A549 (cell line): Measurements from ENCODE around the gene ZNF423. TPM values are rescaled to one million over a fixed set of nuclear protein-coding genes. Genes with fewer than 3 reads are reported as not detected.

Source experiments
- ATAC-seq, 2 experiments: fragments of 200-7000 bp in 1 of 2; fragments of >200 bp in 1 of 2; cut with Nextera tagmentation in 1 of 2; cut with Tn5 transposase in 1 of 2; 3 replicates each; pipeline versions ENCODE4 v1.8.0 to v1.9.1; 2018 to 2020; ENCODE audit warnings: mild to moderate bottlenecking in 1 of 2, moderate library complexity in 1 of 2
- CTCF ChIA-PET: fragments of 300-600 bp; sonication (Branson Sonifier 250); formaldehyde crosslinking; extraction: SDS; loops from one replicate; lab custom pipeline; 2021; ENCODE audit warnings: antibody characterized with exemption, inconsistent platforms; lab: Yijun Ruan, JAX
- POLR2A ChIA-PET: fragments of 350-600 bp; formaldehyde crosslinking; extraction: SDS; loops from one replicate; lab custom pipeline; 2021; ENCODE audit warnings: antibody characterized with exemption, inconsistent platforms; lab: Yijun Ruan, JAX
- DNase-seq, 2 experiments: peaks; one replicate each; pipeline versions ENCODE4 v3.0.0 to v3.0.0-alpha.2; 2011 to 2016; ENCODE audit warnings: low read depth in 1 of 2, low spot score in 1 of 2
- FAIRE-seq: peaks from 2 replicates; lab custom pipeline; 2011; peaks lifted over from hg19 to GRCh38; lab: Jason Lieb, UNC
- H3K27ac ChIP-seq, 2 experiments: fragments of >200 bp; sonication (Bioruptor Twin); formaldehyde crosslinking; 3 replicates each; pipeline ENCODE4 v1.5.1; 2016 to 2017
- H3K4me1 ChIP-seq: fragments of >200 bp; sonication (Bioruptor Twin); formaldehyde crosslinking; 3 replicates; pipeline ENCODE4 v1.6.1; 2016
- H3K4me2 ChIP-seq: fragments of >200 bp; sonication (Bioruptor Twin); formaldehyde crosslinking; 3 replicates; pipeline ENCODE4 v1.6.1; 2016
- H3K4me3 ChIP-seq: fragments of >200 bp; sonication (Bioruptor Twin); formaldehyde crosslinking; 3 replicates; pipeline ENCODE4 v1.5.1; 2016
- H3K9me3 ChIP-seq: fragments of >200 bp; sonication (Bioruptor Twin); formaldehyde crosslinking; 3 replicates; pipeline ENCODE4 v1.6.1; 2016
- BHLHE40 ChIP-seq: IDR thresholded peaks from 2 replicates; pipeline ENCODE4 v1.6.1; 2012; ENCODE audit warnings: low read depth, low read length, inconsistent platforms
- CBX2 ChIP-seq: fragments of 200-600 bp; sonication (generic); IDR thresholded peaks from 2 replicates; pipeline ENCODE4 v1.6.1; 2016; ENCODE audit warnings: low read depth, mild to moderate bottlenecking, borderline replicate concordance
- CBX8 ChIP-seq: fragments of 200-600 bp; sonication (generic); IDR thresholded peaks from 2 replicates; pipeline ENCODE4 v1.6.1; 2016
- CEBPB ChIP-seq, 2 experiments: fragments of >200 bp in 1 of 2; sonication (Bioruptor Twin) in 1 of 2; formaldehyde crosslinking in 1 of 2; IDR thresholded peaks; 2 replicates each; pipeline ENCODE4 v1.6.1; 2012 to 2016
- CHD4 ChIP-seq: fragments of 200-600 bp; sonication (generic); IDR thresholded peaks from 2 replicates; pipeline ENCODE4 v1.6.1; 2016; ENCODE audit warnings: antibody characterized with exemption, mild to moderate bottlenecking, borderline replicate concordance
- CTCF ChIP-seq: fragments of >200 bp; sonication (Bioruptor Twin); formaldehyde crosslinking; IDR thresholded peaks from 3 replicates; pipeline ENCODE4 v1.5.1; 2016
- EHF ChIP-seq: fragments of 250-450 bp; sonication (Bioruptor Pico); IDR thresholded peaks from 2 replicates; pipeline ENCODE4 v1.5.0; 2020; ENCODE audit warnings: mild to moderate bottlenecking
- EP300 ChIP-seq, 2 experiments: fragments of >200 bp; sonication (Bioruptor Twin); formaldehyde crosslinking; IDR thresholded peaks; 2 replicates in 1 of 2; 3 replicates in 1 of 2; pipeline ENCODE4 v1.6.1; 2016 to 2017
- FOSB ChIP-seq: fragments of 250-450 bp; sonication (Bioruptor Pico); IDR thresholded peaks from 2 replicates; pipeline ENCODE4 v1.5.0; 2020; ENCODE audit warnings: mild to moderate bottlenecking, moderate library complexity
- HDAC2 ChIP-seq: fragments of 200-600 bp; sonication (generic); IDR thresholded peaks from 2 replicates; pipeline ENCODE4 v1.6.1; 2016
- HOXA7 ChIP-seq: fragments of 250-450 bp; sonication (Bioruptor Pico); IDR thresholded peaks from 2 replicates; pipeline ENCODE4 v1.5.0; 2020; ENCODE audit warnings: mild to moderate bottlenecking, moderate library complexity
- HOXB13 ChIP-seq: fragments of 250-450 bp; sonication (Bioruptor Pico); IDR thresholded peaks from 2 replicates; pipeline ENCODE4 v1.5.0; 2020; ENCODE audit warnings: low read depth, mild to moderate bottlenecking, moderate library complexity
- JUN ChIP-seq, 2 experiments: fragments of >200 bp; sonication (Bioruptor Twin); formaldehyde crosslinking; IDR thresholded peaks; 2 replicates in 1 of 2; 3 replicates in 1 of 2; pipeline ENCODE4 v1.6.1; 2016 to 2017
- JUNB ChIP-seq: fragments of >200 bp; sonication (Bioruptor Twin); formaldehyde crosslinking; IDR thresholded peaks from 2 replicates; pipeline ENCODE4 v1.6.1; 2016
- KDM1A ChIP-seq: fragments of 200-600 bp; sonication (generic); IDR thresholded peaks from 2 replicates; pipeline ENCODE4 v1.6.1; 2016; ENCODE audit warnings: low read depth, mild to moderate bottlenecking
- KDM5A ChIP-seq: fragments of 200-600 bp; sonication (generic); IDR thresholded peaks from 2 replicates; pipeline ENCODE4 v1.6.1; 2016; ENCODE audit warnings: antibody characterized with exemption, mild to moderate bottlenecking
- MAFK ChIP-seq: fragments of 450-650 bp; IDR thresholded peaks from 2 replicates; pipeline ENCODE4 v1.6.1; 2014; ENCODE audit not compliant: partially characterized antibody
- MYC ChIP-seq: IDR thresholded peaks from 2 replicates; pipeline ENCODE4 v1.6.1; 2012; ENCODE audit warnings: mild to moderate bottlenecking, inconsistent platforms, low read length, improper control_type of control experiment, borderline replicate concordance
- NFE2L2 ChIP-seq: fragments of 150-350 bp; conservative IDR thresholded peaks from 2 replicates; pipeline ENCODE4 v1.6.1; 2014; ENCODE audit warnings: low read length
- NPAS2 ChIP-seq: fragments of 250-450 bp; sonication (Bioruptor Pico); IDR thresholded peaks from 2 replicates; pipeline ENCODE4 v1.8.0; 2022; ENCODE audit warnings: mild to moderate bottlenecking, moderate library complexity, borderline replicate concordance
- PBX3 ChIP-seq: IDR thresholded peaks from 2 replicates; pipeline ENCODE4 v1.6.1; 2012
- PHF8 ChIP-seq: fragments of 200-600 bp; sonication (generic); IDR thresholded peaks from 2 replicates; pipeline ENCODE4 v1.6.1; 2016; ENCODE audit warnings: low read depth, mild to moderate bottlenecking, antibody characterized with exemption, moderate library complexity, borderline replicate concordance
- POLR2AphosphoS2 ChIP-seq: conservative IDR thresholded peaks from 2 replicates; pipeline ENCODE4 v1.6.1; 2012; ENCODE audit warnings: low read length, improper control_type of control experiment, inconsistent platforms
- RAD21 ChIP-seq, 2 experiments: fragments of >200 bp in 1 of 2; sonication (Bioruptor Twin) in 1 of 2; formaldehyde crosslinking in 1 of 2; IDR thresholded peaks in 1 of 2; conservative IDR thresholded peaks in 1 of 2; 2 replicates in 1 of 2; 3 replicates in 1 of 2; pipeline ENCODE4 v1.6.1; 2012 to 2018; ENCODE audit warnings: inconsistent platforms in 1 of 2
- RARB ChIP-seq: fragments of 250-450 bp; sonication (Bioruptor Pico); IDR thresholded peaks from 2 replicates; pipeline ENCODE4 v1.8.0; 2021; ENCODE audit warnings: mild to moderate bottlenecking, moderate library complexity
- RFX5 ChIP-seq: fragments of 450-650 bp; IDR thresholded peaks from 2 replicates; pipeline ENCODE4 v1.7.1; 2014; ENCODE audit warnings: antibody characterized with exemption, mild to moderate bottlenecking, moderate library complexity
- ZNF302 ChIP-seq: fragments of 250-450 bp; sonication (Bioruptor Pico); IDR thresholded peaks from 2 replicates; pipeline ENCODE4 v1.9.0; 2021; ENCODE audit warnings: inconsistent platforms, mild to moderate bottlenecking, moderate library complexity
- ZSCAN20 ChIP-seq: fragments of 250-450 bp; sonication (Bioruptor Pico); IDR thresholded peaks from 2 replicates; pipeline ENCODE4 v1.8.0; 2022; ENCODE audit warnings: mild to moderate bottlenecking, moderate library complexity
- WGBS: methylation state at CpG from one replicate; pipeline ENCODE4 v1.1.6; 2017; ENCODE audit errors: missing lambda C conversion rate; 5-methylcytosine and 5-hydroxymethylcytosine counted together
- polyA plus RNA-seq, 4 experiments: library from polyadenylated mRNA; depleted of rRNA in 3 of 4; stranded (reverse); fragments of >200 nt; fragmentation: RNase III in 1 of 4; extraction: RNeasy Plus Mini Kit Qiagen cat#74134 plus additional on column Dnase treatment in 1 of 4; gene quantifications; 2 replicates in 3 of 4; 3 replicates in 1 of 4; pipeline ENCODE4 v1.2.3, GENCODE V29; 2011 to 2017

ZNF423 gene
- polyA plus RNA-seq, 2 of the 4 experiments (the other 2 are of a cell fraction) = 0.04 to 0.10 TPM

GRCh38 chr16:49782405-49782804, 73.5 kb downstream of the ZNF423 start:
- FAIRE-seq (no peak), ATAC-seq (no peak), DNase-seq (no peak)
- CTCF ChIA-PET = interaction anchor here (0.7 kb wide), 1 partner anchor 428 kb away, joined by 3 read pairs; no protein-coding TSS in a partner anchor
- 43% methylated on average over 5 of the region's 5 CpGs for WGBS
- H3K4me1 ChIP-seq = no peaks in the 10 kb centered on the region
- H3K27ac ChIP-seq = no peak overlapping the region
- no peaks in the 10 kb centered on the region for H3K9me3 ChIP-seq
- H3K4me3 ChIP-seq = no peak overlapping the region
- no peak for TF ChIP-seq RFX5
- POLR2A ChIA-PET = no interaction called here
- H3K4me2 ChIP-seq = no peak overlapping the region

- POLR2A ChIA-PET = no interaction called here
- WGBS = 14% methylated on average over 12 of the region's 14 CpGs
- ATAC-seq = no peak; a peak in 1 of 6 replicates
- FAIRE-seq = no peak
- H3K9me3 ChIP-seq = no peaks in the 10 kb centered on the region
- H3K4me3 ChIP-seq = no peak overlapping the region
- H3K4me2 ChIP-seq = no peak overlapping the region
- H3K4me1 ChIP-seq = no peaks in the 10 kb centered on the region
- no peak overlapping the region for H3K27ac ChIP-seq
- no peak for TF ChIP-seq ZNF302 (CRISPR knock-in tag)
- TF ChIP-seq CBX8 = no peak
- no peak for TF ChIP-seq RAD21 (conservative IDR thresholded peaks at IDR 0.05 in 1 of 2, IDR thresholded peaks at IDR 0.05 in 1 of 2)
- no peak for TF ChIP-seq KDM5A
- TF ChIP-seq BHLHE40 = no peak
- TF ChIP-seq JUN (IDR thresholded peaks at IDR 0.05) = no peak
- TF ChIP-seq MYC = no peak
- no peak for TF ChIP-seq EHF (CRISPR knock-in tag)
- TF ChIP-seq NPAS2 (CRISPR knock-in tag) = no peak
- no peak for TF ChIP-seq NFE2L2
- TF ChIP-seq CBX2 = no peak
- TF ChIP-seq CHD4 = no peak
- TF ChIP-seq JUNB = no peak
- TF ChIP-seq MAFK = no peak
- CTCF ChIA-PET = interaction anchor here (1.2 kb wide), 1 partner anchor 20 kb away, joined by 3 read pairs; no protein-coding TSS in a partner anchor
- no peak for DNase-seq
Observed at GRCh38 chr16:49781401-49781800, 74.5 kb downstream of the ZNF423 start.

GRCh38 chr16:49780433-49780832, 75.5 kb downstream of the ZNF423 start:
- TF ChIP-seq CBX8 (no peak), EP300 (IDR thresholded peaks at IDR 0.05) (no peak), CHD4 (no peak), CBX2 (no peak), ZSCAN20 (CRISPR knock-in tag) (no peak), CTCF (no peak), HDAC2 (no peak), HOXB13 (CRISPR knock-in tag) (no peak), JUN (IDR thresholded peaks at IDR 0.05) (no peak), RARB (CRISPR knock-in tag) (no peak), PHF8 (no peak), JUNB (no peak), PBX3 (no peak), FOSB (CRISPR knock-in tag) (no peak), POLR2AphosphoS2 (no peak), KDM1A (no peak), HOXA7 (CRISPR knock-in tag) (no peak), CEBPB (IDR thresholded peaks at IDR 0.05) (no peak), RFX5 (no peak)
- DNase-seq (no peak), FAIRE-seq (no peak), ATAC-seq (no peak)
- Histone ChIP-seq H3K27ac (no peak overlapping the region), H3K9me3 (no peaks in the 10 kb centered on the region), H3K4me1 (no peaks in the 10 kb centered on the region), H3K4me3 (no peak overlapping the region), H3K4me2 (no peak overlapping the region)
- ChIA-PET POLR2A (no interaction called here), CTCF (interaction anchor here (1.2 kb wide), 1 partner anchor 21 kb away, joined by 3 read pairs; no protein-coding TSS in a partner anchor)
- WGBS = 41% methylated on average over 12 of the region's 12 CpGs
